SKM-1 (cell line): ENCODE data around the gene PROX2.

Experiments
- DNase-seq: peaks from one replicate; lab custom pipeline; 2025; ENCODE audit not compliant: unreplicated experiment; lab: John Stamatoyannopoulos, UW

Gene PROX2

GRCh38 chr14:74879427-74880182, 3.7 kb upstream of the PROX2 start:
- no peak for DNase-seq

GRCh38 chr14:74875204-74875603, 741 bp downstream of the PROX2 start:
- DNase-seq = no peak

GRCh38 chr14:74871819-74872218, 4.1 kb downstream of the PROX2 start:
- DNase-seq = no peak

- no peak for DNase-seq
Observed at GRCh38 chr14:74868739-74869138, 7.2 kb downstream of the PROX2 start.

GRCh38 chr14:74867673-74868072, 8.3 kb downstream of the PROX2 start:
- DNase-seq = no peak

GRCh38 chr14:74866708-74867389, 9.1 kb downstream of the PROX2 start:
- DNase-seq = no peak

- DNase-seq = no peak
Observed at GRCh38 chr14:74865156-74865555, 10.8 kb downstream of the PROX2 start.

- no peak for DNase-seq
Observed at GRCh38 chr14:74864198-74864597, 11.7 kb downstream of the PROX2 start.

- DNase-seq = no peak
Observed at GRCh38 chr14:74863274-74863673, 12.7 kb downstream of the PROX2 start.

- no peak for DNase-seq
Observed at GRCh38 chr14:74861734-74862090, 14.2 kb downstream of the PROX2 start.

- DNase-seq = peak; percentile 12
Observed at GRCh38 chr14:74860899-74861733, 14.8 kb downstream of the PROX2 start.

GRCh38 chr14:74859757-74860552, 16.0 kb downstream of the PROX2 start:
- no peak for DNase-seq

GRCh38 chr14:74858022-74858421, 17.9 kb downstream of the PROX2 start:
- no peak for DNase-seq

GRCh38 chr14:74856366-74856765, 19.6 kb downstream of the PROX2 start:
- DNase-seq = no peak

- no peak for DNase-seq
Observed at GRCh38 chr14:74855945-74856344, 20.0 kb downstream of the PROX2 start.

- no peak for DNase-seq
Observed at GRCh38 chr14:74855021-74855420, 20.9 kb downstream of the PROX2 start.

GRCh38 chr14:74853581-74853980, 22.4 kb downstream of the PROX2 start:
- no peak for DNase-seq

- DNase-seq = no peak
Observed at GRCh38 chr14:74852922-74853530, 22.9 kb downstream of the PROX2 start.

- no peak for DNase-seq
Observed at GRCh38 chr14:74848768-74849167, 27.2 kb downstream of the PROX2 start.

GRCh38 chr14:74846968-74847665, 28.8 kb downstream of the PROX2 start:
- no peak for DNase-seq
